UCSD-AML1 (cell line): Measurements from ENCODE around the gene RTKN2.
"Not testable (repeated sequence)": the region's sequence is repeated elsewhere in the genome, so short reads cannot be mapped to it uniquely, and the experiment has no call there.

Experiments used
- DNase-seq: peaks from one replicate; lab custom pipeline; 2025; ENCODE audit not compliant: unreplicated experiment; lab: John Stamatoyannopoulos, UW

RTKN2 gene

GRCh38 chr10:62261666-62262065, 7.0 kb downstream of the RTKN2 start:
- DNase-seq: no peak

GRCh38 chr10:62259998-62260397, 8.6 kb downstream of the RTKN2 start:
- DNase-seq: no peak

- no peak for DNase-seq
These were observed 9.2 kb downstream of the RTKN2 start for GRCh38 chr10:62259456-62259855.

- no peak for DNase-seq
These were observed 9.7 kb downstream of the RTKN2 start for GRCh38 chr10:62258926-62259325.

- no peak for DNase-seq
These were observed 14.9 kb downstream of the RTKN2 start for GRCh38 chr10:62253704-62254103.

GRCh38 chr10:62252051-62252450, 16.6 kb downstream of the RTKN2 start:
- DNase-seq: no peak

GRCh38 chr10:62250594-62251198, 17.9 kb downstream of the RTKN2 start:
- DNase-seq: no peak

GRCh38 chr10:62249957-62250356, 18.7 kb downstream of the RTKN2 start:
- no peak for DNase-seq

GRCh38 chr10:62248465-62248864, 20.2 kb downstream of the RTKN2 start:
- DNase-seq: no peak

- no peak for DNase-seq
These were observed 23.7 kb downstream of the RTKN2 start for GRCh38 chr10:62244785-62245467.

GRCh38 chr10:62244088-62244487, 24.6 kb downstream of the RTKN2 start:
- no peak for DNase-seq

GRCh38 chr10:62243647-62243997, 25.0 kb downstream of the RTKN2 start:
- no peak for DNase-seq

- not testable (repeated sequence) for DNase-seq
These were observed 25.5 kb downstream of the RTKN2 start for GRCh38 chr10:62242965-62243646.

- DNase-seq: not testable (repeated sequence)
These were observed 27.1 kb downstream of the RTKN2 start for GRCh38 chr10:62241521-62241920.

- DNase-seq: no peak
These were observed 28.6 kb downstream of the RTKN2 start for GRCh38 chr10:62239994-62240393.

GRCh38 chr10:62238880-62239279, 29.8 kb downstream of the RTKN2 start:
- no peak for DNase-seq

GRCh38 chr10:62237966-62238365, 30.7 kb downstream of the RTKN2 start:
- DNase-seq: no peak

GRCh38 chr10:62237506-62237905, 31.1 kb downstream of the RTKN2 start:
- DNase-seq: no peak

GRCh38 chr10:62234077-62234605, 34.5 kb downstream of the RTKN2 start:
- DNase-seq: no peak

- DNase-seq: no peak
These were observed 35.1 kb downstream of the RTKN2 start for GRCh38 chr10:62233356-62234076.

- DNase-seq: no peak
These were observed 36.8 kb downstream of the RTKN2 start for GRCh38 chr10:62231805-62232204.
